HG02798 (cell line): Measurements from ENCODE around the gene MPRIP.

Experiments used
- ATAC-seq: cut with Tn5 transposase; IDR thresholded peaks from one replicate; pipeline ENCODE4 v1.9.1; 2021; ENCODE audit warnings: mild to moderate bottlenecking; ENCODE audit not compliant: unreplicated experiment, poor library complexity

The MPRIP gene

GRCh38 chr17:17104036-17104435 is 61.8 kb downstream of the MPRIP start:
- ATAC-seq = no peak

- ATAC-seq = no peak
Measured at GRCh38 chr17:17104494-17104893, 62.2 kb downstream of the MPRIP start.

- ATAC-seq = no peak
Measured at GRCh38 chr17:17105976-17106375, 63.7 kb downstream of the MPRIP start.

- ATAC-seq = no peak
Measured at GRCh38 chr17:17106756-17107155, 64.5 kb downstream of the MPRIP start.

DNA sequence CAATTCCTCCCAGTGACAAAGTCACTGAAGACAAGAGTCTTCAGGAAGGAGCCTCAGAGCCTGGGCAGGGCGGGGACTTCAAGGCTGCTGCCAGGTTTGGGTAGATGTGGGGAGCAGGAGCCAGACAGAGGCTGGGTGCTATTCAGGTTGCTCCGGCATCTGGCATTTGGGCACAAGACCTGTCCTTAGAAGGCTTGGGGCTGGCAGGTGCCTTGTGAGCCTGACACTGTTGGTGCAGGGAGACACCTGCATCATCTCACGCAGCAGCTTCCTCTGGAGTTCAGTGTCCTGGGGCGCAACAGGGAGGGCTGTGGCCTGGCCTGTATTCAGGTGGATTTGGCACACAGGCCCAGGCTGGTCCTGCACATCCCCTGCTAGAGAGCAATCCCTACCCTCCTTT is 65.0 kb downstream of the MPRIP start:
- no peak for ATAC-seq

DNA sequence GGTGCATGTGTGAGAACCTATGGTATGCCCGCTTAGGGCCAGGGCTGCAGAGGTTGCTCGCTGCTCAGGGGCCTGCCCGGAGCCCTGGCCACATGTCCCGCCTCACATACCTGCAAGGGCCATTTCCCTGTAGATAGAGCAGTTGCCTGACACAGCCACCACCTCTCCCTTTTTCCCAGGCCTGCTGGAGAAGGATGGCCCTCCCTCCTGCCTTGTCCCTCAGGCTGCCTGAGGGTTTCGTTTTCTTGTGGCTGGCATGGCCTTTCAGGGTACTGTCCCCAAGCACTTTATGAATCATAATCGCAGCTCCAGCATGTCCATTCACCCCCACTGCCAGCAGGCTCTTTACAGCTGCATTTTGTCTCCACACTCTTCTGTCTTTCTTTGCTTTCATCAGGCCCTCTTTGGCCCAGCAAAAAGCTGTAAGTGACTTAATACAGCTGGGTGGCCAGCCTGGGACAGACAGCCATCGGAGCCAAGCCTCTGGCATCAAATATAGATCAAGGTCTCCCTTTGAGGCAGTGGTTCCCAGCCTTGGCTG is 65.7 kb downstream of the MPRIP start:
- no peak for ATAC-seq

DNA sequence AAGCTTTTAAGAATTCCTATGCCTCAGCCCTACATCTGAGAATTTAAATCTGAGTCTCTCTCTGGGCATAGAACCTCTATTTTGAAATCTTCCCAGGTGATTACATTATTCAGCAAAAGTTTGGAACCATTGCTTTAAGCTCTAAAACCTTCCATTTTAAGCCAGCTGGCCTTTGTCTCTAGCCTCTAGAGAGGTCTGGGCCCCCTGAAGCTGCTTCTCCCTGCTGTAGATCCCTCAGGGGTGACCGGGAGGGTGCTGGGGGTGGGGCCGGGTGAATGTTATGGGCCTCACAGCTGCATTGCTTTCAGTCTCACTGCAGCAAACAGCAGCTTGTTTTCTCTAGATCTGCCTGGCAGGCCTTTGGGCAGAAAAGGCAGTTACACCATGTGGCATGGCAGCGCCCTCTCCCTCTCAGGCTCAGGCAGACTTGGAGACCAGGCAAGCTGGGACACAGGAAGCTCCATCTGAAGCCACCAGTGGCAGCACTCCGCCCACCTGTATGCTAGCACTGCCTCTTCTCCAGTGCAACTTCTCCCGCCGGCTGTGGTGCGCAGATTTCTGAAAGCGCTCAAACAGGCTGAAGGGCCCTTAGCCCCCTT is 66.3 kb downstream of the MPRIP start:
- no peak for ATAC-seq

GRCh38 chr17:17109256-17109655 is 67.0 kb downstream of the MPRIP start:
- no peak for ATAC-seq

GRCh38 chr17:17109907-17110306 is 67.7 kb downstream of the MPRIP start:
- ATAC-seq = no peak

GRCh38 chr17:17110520-17110919 is 68.3 kb downstream of the MPRIP start:
- ATAC-seq = no peak

GRCh38 chr17:17111401-17112393 is 69.4 kb downstream of the MPRIP start:
- no peak for ATAC-seq

GRCh38 chr17:17112628-17113200 is 70.5 kb downstream of the MPRIP start:
- no peak for ATAC-seq

DNA sequence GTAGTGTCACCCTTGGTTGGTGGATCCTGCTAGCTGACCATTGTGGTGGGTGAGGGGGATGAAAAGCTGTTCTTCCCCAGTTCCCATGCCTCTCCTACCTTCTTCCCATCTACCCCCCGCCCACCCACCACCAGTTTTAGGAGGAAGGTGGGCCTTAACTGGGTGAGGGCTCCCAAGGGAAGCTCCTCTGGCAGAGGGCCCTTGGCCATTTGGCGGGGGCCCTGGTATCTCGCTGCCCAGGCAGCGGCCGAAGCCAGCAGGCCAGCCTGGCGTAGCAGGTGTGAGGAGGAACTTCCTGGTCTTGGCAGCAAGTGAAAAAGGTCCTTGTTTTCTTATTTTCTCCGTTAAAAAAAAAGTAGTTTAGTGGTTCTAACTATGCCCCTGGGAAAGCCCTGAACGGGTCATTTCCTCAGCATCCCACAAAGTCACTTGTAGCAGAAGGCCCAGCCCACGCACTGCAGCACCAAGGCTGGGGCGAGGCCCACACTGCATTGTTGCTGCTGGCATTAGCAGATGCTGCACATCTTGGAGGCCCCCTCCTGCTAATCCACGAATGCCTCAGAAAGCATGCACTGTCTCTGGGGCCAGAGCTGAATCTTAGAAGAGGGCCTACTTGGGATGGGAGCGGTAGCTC is 72.5 kb downstream of the MPRIP start:
- no peak for ATAC-seq

- no peak for ATAC-seq
Measured at GRCh38 chr17:17115620-17116019, 73.4 kb downstream of the MPRIP start.

GRCh38 chr17:17116406-17116805 is 74.1 kb downstream of the MPRIP start:
- ATAC-seq = no peak

DNA sequence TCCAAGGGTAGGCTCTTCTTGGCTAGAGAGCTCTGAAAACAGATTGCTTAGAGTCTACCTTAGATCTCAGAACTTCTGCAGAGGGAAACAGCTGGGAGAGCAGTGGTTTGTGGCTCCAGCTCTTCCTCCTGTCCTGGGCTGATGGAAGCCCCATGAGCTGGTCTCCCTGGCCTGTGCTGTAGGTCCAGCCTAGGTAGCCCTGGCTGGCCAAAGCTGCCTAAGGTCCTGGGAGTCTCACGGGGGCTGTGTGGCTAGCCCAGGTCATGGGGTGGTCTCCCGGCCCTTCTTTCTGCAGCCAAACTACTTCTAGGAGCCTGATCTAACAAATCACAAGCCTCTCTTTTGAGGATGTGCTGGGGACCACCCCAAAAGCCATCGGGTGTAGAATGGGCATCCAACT is 75.7 kb downstream of the MPRIP start:
- ATAC-seq = no peak

DNA sequence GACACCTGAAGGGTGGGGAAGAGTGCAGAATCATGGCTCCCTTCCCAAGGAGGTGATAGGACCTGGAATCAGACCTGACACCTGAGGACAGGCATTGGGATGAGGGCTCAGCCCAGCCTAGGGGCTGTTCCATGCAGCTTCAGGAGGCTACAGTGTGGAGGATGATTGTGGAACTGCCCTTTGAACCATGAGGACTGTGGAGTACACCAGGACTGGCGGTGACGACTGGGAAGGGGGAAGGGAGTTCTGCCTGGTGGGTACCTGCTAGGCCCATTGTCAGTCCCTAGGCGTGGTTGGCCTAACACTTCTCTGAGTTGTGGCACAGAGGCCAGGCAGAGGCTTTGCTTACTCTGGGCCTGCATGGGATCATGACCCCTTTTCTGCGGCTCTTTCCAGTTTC is 76.1 kb downstream of the MPRIP start:
- ATAC-seq = no peak

- ATAC-seq = no peak
Measured at GRCh38 chr17:17119106-17119505, 76.8 kb downstream of the MPRIP start.

- ATAC-seq = no peak
Measured at GRCh38 chr17:17119533-17119932, 77.3 kb downstream of the MPRIP start.

- ATAC-seq = no peak
Measured at GRCh38 chr17:17120294-17120693, 78.0 kb downstream of the MPRIP start.

DNA sequence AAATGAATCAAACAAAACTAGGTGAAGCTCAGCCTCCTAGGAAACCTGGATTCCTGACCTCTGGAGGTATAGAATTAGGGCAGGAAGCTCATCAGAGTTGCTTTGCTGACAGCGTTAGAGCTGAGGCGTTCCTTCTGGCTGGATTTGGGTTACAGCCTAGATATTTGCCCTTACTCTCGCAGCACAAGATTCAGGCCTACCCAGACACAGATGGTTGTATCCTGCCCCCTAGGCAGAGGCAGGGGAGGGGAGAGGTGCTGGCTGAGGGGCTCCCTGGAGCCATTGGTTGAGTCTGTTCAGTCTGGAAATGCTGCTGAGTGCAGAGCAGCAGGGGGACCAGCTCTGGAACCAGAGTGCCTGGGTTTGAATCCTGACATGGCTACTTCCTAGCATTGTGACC is 78.4 kb downstream of the MPRIP start:
- ATAC-seq = no peak
